ENCODE measurements around the gene GTF2IRD2.
"Not testable (repeated sequence)": the region's sequence is repeated elsewhere in the genome, so short reads cannot be mapped to it uniquely, and the experiment has no call there.

Gene GTF2IRD2

DNA sequence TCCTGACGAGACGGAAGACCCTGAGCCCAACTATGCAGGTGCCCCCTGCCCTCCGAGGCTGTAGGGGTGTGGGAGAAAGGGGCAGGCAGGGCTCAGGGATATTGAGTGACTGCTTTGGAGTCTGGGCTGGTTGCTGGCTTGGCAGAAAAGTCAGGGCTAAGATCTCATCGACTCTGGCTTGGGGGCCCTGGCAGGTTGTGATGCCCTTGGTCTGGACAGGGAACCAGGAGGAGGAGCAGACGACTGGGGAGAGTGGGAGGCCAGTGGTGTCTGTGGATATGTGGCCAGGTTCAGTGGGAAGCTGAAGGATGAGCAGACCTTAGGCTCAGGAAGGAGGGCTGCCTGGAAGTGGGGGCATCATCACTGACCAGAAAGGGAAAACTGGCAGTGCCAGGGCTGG is 67.8 kb downstream of the GTF2IRD2 start:
- DNase-seq, result not testable (repeated sequence)

DNA sequence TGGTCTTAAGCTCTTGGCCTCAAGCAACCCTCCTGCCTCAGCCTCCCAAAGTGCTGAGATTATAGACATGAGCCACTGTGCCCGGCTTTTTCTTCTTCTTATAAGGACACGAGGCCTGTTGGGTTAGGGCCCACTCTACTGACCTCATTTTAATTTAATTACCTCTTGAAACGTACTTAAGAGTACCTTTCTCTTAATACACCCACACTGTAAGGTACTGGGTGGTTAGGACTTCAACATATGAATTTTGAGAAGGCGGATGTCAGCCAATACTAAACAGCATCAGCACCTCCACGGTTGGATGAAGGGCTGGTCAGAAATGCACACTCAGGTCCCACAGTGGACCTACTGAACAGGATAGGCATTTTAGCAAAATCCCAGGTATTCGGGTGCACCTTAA is 69.7 kb downstream of the GTF2IRD2 start:
- not testable (repeated sequence) for DNase-seq

DNA sequence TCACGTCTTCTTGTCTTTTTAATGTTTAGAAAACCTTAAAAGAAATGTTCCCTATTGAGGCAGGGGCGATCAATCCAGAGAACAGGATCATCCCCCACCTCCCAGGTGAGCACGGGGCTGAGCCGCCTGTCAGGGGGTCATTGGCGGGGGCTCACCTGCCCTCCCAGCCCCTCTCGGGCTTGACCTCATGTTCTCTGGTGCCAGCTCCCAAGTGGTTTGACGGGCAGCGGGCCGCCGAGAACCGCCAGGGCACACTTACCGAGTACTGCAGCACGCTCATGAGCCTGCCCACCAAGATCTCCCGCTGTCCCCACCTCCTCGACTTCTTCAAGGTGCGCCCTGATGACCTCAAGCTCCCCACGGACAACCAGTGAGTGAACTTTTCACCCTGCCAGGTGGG is 72.4 kb downstream of the GTF2IRD2 start:
- DNase-seq, result not testable (repeated sequence)

DNA sequence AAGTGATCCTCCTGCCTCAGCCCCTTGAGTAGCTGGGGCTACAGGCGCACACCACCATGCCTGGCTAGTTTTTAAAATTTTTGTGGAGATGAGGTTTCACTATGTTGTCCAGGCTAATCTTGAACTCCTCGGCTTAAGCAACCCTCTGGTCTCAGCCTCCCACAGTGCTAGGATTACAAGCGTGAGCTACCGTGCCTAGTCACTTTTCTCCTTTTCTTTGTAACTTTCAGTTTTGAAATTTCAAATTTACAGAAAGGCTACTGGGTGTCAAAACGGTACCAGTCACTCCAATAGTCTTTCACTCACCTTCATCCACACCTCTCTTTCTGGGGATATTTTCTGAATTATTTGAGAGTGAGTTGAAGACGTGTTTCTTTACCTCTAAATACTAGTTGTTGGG is 76.3 kb downstream of the GTF2IRD2 start:
- not testable (repeated sequence) for DNase-seq

DNA sequence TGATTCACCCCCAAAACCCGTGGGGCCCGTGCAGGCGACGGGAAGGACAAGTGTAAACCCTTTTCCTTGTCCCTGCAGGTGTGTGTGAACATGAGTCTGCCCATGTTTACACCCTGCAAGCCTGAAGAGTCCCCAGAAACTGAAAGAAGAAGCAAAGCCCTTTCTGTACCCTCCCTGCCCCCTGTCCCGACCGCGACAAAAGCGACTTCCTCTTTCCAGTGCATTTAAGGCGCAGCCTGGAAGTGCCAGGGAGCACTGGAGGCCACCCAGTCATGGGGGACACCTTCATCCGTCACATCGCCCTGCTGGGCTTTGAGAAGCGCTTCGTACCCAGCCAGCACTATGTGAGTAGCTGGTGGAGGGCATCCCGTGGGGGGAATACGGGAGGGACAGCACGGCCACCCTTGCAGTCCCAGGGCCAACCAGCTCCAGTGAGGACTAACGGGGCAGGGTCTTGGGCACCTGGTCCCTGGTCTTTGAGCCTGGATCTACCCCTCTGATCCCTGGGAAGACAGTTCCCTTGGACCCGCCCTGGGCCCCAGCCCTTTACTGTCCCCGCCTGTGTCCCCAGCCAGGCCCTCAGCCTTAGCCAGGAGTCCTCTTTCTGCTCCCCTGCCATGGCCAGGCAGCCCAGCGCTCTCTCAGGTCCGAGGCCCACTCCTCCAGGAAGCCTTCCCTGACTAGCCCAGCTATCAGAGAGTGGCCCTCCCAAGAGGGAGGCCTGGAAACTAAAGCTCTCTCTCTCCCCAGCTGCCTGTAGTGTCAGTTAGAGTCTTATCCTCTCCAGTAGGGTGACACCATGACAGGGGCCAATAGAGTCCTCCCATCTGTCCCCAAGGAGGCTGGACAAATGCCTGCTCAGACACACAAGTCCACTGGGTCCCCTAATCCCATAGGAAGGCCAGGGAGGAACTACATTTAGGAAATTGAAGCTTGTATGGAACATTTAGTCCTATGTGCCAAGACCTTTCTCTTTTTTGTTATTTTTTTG is 77.3 kb downstream of the GTF2IRD2 start, which contains the start of gene NCF1:
TSS of gene NCF1 (plus strand) at position 252 of the 991 bp plus-strand sequence. CDS start at position 273, 21 bp downstream.
- DNase-seq, result not testable (repeated sequence)

DNA sequence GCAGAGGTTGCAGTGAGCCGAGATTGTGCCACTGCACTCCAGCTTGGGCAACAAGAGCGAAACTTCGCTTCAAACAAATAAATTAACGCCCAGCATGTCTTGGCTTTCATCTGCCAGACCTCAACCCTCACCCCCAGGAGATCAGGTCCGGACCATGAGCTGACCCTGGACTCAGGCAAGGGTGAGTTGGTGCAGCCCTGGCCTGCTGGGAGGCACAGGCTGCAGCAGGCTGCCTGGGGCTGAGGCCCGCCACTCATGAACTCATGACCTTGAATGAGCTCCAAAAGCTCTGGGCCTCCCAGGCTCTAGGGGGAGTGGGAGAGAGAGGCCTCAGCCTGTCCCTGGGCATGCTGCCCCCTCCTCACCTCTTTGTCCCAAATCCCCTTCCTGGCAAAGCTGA is 79.3 kb downstream of the GTF2IRD2 start:
- not testable (repeated sequence) for DNase-seq

DNA sequence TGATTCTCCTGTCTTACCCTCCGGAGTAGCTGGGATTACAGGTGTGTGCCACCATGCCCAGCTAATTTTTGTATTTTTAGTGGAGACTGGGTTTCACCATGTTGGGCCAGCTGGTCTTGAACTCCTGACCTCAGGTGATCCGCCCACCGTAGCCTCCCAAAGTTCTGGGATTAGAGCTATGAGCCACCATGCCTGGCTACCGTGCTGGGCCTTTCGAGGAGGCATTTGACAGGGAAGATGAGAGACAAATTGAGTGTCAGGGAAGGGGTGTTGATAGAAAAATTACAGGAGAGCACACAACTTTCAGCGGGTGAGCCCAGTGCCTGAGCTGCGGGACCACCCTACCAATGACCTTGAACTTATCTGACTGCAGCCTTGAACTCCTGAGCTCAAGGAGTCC is 81.3 kb downstream of the GTF2IRD2 start:
- DNase-seq, result not testable (repeated sequence)

DNA sequence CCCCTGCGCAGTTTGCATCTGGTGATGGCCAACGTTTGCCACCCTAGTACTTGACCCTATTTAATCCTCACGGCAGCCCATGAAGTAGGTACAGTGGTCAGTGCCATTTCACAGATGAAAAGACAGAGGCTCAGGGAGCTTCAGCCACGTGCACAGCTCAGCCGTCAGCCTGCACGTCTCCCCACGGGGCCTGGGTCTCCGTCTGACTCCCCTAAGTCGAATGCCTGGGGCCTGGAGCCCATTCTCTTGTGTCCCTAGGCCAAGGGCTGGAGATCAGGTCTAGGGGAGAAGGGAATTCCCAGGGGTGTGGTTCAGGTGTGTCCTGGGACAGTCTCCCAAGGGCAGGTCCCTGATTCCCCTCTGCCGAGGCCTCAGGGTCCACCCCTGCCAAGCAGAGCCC is 84.4 kb downstream of the GTF2IRD2 start:
- not testable (repeated sequence) for DNase-seq

DNA sequence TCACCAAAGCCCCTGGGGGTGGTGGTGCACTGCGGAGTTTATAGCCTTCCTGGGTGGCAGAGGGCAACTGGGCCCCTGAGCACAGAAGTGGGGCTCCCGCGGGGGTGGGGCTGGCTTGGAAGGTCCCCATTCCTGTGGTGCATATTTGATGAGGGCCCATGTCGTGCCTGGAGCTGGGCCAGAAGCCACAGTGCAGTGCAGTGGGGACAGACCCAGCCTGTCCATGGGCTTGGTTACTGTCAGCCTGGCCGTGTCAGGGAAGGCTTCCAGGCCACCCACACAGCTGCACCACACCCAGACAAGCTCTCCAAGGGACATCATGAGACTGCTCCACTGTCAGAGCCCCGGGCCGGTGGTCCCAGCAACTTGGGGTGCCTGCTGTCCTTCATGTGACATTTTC is 84.9 kb downstream of the GTF2IRD2 start:
- not testable (repeated sequence) for DNase-seq

DNA sequence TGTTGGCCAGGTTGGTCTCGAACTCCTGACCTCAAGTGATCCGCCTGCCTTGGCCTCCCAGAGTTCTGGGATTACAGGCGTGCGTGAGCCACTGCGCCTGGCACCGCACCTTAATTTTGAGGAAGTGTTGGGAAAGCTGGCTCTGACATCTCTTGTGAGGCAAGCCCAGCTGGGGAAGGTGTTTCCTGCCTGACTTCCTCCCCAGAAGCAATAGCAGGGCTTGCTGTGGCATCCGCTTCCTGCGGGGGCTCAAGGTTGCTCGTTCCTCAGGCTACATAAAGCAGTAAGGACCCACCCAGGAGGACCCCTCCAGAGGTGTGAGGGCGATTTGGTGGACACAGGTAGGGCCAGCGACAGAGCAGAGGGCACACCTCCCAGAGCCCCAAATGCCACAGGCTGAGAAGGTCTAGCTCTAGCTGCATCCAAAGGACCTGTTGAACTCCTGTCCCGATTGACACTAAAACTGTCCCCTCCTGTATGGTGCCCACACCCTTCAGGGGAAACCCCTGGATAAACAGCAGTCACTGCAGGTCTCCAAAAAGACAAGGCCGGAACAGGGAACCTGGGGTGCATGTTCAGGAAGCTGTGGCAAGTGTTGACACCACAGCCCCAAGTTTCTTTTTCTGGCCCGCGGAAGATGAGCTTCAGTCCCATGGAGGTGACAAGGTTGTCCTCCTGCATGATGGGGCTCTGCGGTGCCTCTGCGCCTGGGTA is 86.0 kb downstream of the GTF2IRD2 start:
- not testable (repeated sequence) for DNase-seq

DNA sequence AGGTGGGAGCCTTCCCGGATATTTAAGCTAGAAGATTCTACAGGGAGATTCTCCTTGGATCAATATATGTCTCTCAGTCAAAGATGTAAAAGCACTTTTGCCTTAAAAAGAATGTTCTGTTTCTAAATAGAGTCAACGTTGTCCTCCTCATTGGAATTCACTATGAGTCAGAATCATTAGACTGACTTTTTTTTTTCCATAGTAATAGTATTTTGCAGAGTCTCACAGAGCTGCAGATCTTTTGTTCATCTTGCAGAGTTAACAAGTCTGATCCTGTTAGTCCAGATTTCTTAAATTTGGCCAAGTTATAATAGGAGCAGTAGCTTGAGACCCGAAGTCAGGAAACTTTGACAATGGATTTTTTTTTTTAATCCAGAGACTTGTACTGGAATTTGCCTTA is 92.4 kb downstream of the GTF2IRD2 start:
- DNase-seq, result not testable (repeated sequence)

DNA sequence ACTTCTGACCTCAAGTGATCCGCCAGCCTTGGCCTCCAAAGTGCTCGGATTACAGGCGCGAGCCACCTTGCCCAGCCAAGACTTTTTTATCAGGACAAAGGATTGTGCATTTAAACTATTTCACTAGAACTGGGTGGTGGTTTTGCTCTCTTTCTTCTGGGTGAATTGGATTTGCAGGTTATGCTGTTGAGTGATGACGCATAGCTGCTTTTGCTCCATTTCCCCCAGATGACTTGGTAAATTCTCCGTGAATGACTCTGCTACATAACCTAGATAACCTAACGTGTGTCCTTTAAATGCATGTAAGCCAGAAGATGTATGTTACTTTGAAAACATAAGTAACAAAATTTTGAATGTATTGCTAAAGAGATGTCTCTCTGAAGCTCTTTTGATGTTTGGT is 93.1 kb downstream of the GTF2IRD2 start:
- DNase-seq, result not testable (repeated sequence)

DNA sequence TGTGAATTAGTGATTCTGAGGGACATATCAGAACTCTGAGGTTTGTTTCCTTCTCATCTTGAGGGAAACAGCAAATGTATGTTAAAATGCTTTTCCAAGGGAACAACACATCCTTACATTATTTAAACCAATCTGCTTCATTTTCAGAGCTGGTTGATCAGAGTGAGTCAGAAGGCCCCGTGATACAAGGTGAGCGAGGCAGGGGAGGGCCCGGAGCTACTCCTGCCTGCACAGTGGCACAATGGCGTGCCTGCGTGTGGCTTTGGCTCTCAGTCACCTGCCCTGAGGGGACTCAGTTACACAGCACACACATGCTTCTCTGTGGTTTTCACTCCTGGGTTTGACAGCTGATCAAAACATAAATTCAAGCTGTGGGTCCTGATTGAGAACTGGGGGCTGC is 94.7 kb downstream of the GTF2IRD2 start:
- DNase-seq, result not testable (repeated sequence)

DNA sequence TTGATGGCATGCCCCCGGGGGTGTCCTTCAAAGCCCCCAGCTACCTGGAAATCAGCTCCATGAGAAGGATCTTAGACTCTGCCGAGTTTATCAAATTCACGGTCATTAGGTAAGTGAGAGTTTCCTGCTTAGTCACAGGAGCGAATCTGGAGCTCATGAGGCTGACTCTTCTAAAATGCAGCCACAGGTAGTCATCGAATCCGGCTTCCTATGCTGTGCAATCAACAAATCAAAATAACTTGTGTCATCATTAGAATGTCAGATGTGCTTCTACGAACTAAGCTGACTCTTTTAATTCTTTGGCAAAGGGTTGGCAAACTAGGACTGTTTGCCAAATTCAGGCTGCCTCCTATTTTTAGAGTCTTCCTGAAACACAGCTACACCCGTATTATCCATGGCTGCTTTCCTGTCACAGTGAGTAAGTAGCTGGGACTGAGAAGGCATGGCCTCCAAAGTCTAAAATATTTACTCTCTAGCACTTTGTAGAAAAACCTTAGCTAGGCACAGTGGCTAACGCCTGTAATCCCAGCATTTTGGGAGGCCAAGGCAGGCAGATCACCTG is 97.4 kb downstream of the GTF2IRD2 start:
- DNase-seq, result not testable (repeated sequence)
